ENCODE results near the gene HSPB6. TPM values are rescaled to one million over a fixed set of nuclear protein-coding genes. Genes with fewer than 3 reads are reported as not detected.
"Not testable (repeated sequence)": the region's sequence is repeated elsewhere in the genome, so short reads cannot be mapped to it uniquely, and the experiment has no call there.

HSPB6 gene
- total RNA-seq, 1 donor from 2014 or later, result 0.64 TPM

DNA sequence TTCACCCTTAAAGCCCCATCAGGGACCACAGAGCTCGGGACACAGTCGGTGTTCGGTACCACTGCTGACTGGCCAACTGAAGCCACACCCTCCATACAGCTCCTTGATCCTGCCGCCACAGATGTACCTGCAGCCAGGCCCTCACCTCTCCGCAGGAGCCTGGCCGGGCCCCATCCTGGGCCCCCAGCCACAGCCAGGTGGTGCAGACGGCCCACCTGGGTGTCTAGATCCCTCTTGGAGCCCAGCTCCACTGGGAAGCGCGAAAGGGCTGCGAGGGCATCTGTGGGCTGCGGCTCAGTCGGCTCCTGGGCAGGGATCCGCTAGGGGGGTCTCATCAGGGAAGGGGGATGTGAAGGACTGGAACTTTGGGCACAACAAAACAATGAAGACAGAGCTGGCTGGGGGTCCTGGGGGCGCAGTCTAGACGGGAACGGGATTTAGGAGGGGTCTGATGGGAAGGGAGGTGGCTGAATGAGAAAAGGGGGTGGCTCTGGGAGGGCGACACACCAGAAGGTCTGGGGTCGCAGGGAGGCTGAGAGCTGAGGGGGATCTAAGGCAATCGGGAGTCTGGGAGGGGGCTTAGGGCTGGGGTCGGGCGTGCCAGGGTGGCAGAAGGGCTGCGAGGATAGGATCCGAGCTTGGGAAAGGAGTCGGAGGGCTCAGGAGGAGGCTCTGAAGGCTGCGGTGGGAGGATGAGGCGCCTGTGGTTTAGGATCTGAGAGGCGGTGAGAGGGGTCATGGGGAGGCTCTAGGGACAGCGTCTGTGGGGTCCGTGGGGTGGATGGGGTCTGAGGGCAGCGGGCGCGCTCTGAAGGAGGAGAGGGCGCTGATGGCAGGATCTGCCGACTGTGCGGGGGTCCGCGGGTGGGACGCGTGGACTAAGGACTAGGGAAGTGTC, 40.1 kb upstream of the HSPB6 start:
- TF ChIP-seq, protein P1, sequence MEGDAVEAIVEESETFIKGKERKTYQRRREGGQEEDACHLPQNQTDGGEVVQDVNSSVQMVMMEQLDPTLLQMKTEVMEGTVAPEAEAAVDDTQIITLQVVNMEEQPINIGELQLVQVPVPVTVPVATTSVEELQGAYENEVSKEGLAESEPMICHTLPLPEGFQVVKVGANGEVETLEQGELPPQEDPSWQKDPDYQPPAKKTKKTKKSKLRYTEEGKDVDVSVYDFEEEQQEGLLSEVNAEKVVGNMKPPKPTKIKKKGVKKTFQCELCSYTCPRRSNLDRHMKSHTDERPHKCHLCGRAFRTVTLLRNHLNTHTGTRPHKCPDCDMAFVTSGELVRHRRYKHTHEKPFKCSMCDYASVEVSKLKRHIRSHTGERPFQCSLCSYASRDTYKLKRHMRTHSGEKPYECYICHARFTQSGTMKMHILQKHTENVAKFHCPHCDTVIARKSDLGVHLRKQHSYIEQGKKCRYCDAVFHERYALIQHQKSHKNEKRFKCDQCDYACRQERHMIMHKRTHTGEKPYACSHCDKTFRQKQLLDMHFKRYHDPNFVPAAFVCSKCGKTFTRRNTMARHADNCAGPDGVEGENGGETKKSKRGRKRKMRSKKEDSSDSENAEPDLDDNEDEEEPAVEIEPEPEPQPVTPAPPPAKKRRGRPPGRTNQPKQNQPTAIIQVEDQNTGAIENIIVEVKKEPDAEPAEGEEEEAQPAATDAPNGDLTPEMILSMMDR (IDR thresholded peaks at IDR 0.05), result no peak
- Mint-ChIP-seq H3K4me1 (ENCODE audit: unreplicated experiment) (no peaks in the 10 kb centered on the region), H3K27ac (ENCODE audit: unreplicated experiment) (no peak overlapping the region), H3K9me3 (ENCODE audit: unreplicated experiment) (no peaks in the 10 kb centered on the region), H3K27me3 (ENCODE audit: unreplicated experiment) (peaks cover 3% of the 10 kb centered on the region), H3K4me3 (ENCODE audit: unreplicated experiment) (no peak overlapping the region), H3K36me3 (ENCODE audit: unreplicated experiment) (no peaks in the 10 kb centered on the region)
- no peak for DNase-seq (ENCODE audit: extremely low spot score, unreplicated experiment)

DNA sequence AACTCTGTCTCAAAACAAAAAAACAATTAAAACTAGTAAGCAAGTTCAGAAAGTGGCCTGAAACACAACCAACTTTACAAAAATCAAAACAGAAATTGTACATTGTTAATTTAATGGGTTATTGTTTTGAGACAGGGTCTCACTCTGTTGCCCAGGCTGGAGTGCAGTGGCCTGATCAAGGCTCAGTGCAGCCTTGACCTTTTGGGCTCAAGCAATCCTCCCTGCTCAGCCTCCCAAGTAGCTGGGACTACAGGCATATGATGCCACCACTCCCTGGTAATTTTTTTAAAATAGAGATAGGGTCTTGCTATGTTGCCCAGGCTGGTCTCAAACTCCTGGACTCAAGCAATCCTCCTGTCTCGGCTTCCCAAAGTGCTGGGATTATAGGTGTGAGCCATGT, 38.7 kb upstream of the HSPB6 start:
- DNase-seq (ENCODE audit: extremely low spot score, unreplicated experiment), result not testable (repeated sequence)

GRCh38 chr19:35793381-35794165, 36.7 kb upstream of the HSPB6 start:
- H3K36me3 Mint-ChIP-seq (ENCODE audit: unreplicated experiment), result no peaks in the 10 kb centered on the region
- H3K4me1 Mint-ChIP-seq (ENCODE audit: unreplicated experiment), result no peaks in the 10 kb centered on the region
- H3K4me3 Mint-ChIP-seq (ENCODE audit: unreplicated experiment), result no peak overlapping the region
- DNase-seq (ENCODE audit: extremely low spot score, unreplicated experiment), result no peak
- H3K9me3 Mint-ChIP-seq (ENCODE audit: unreplicated experiment), result no peaks in the 10 kb centered on the region
- no peak overlapping the region for H3K27ac Mint-ChIP-seq (ENCODE audit: unreplicated experiment)
- H3K27me3 Mint-ChIP-seq (ENCODE audit: unreplicated experiment), result peaks cover 3% of the 10 kb centered on the region
- TF ChIP-seq, protein P1 (IDR thresholded peaks at IDR 0.05), result no peak

More for the DNA sequence above, 38.7 kb upstream of the HSPB6 start:
- H3K9me3 Mint-ChIP-seq (ENCODE audit: unreplicated experiment); H3K27ac Mint-ChIP-seq (ENCODE audit: unreplicated experiment); H3K36me3 Mint-ChIP-seq (ENCODE audit: unreplicated experiment); H3K4me3 Mint-ChIP-seq (ENCODE audit: unreplicated experiment); H3K4me1 Mint-ChIP-seq (ENCODE audit: unreplicated experiment); H3K27me3 Mint-ChIP-seq (ENCODE audit: unreplicated experiment): not testable (repeated sequence)

DNA sequence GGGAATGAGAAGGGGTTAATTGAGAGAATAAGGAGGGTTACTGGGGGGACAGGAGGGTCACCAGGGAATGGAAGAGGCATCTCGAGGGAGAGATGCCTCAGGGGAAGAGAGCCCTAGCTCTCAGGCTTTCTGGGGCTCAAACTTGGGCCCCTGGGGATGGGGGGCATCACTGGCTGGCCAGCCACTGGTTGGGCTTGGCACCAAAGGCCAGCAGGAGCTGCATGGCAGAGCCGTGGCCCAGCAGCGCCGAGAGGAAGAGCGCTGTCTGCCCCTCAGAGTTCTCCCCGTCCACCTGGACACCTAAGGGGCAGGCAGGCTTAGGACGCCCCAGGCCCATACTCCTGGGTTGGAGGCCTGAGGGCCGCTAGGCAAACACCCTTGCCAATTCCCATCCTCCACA, 36.1 kb upstream of the HSPB6 start:
- H3K27ac Mint-ChIP-seq (ENCODE audit: unreplicated experiment), result no peak overlapping the region
- no peaks in the 10 kb centered on the region for H3K36me3 Mint-ChIP-seq (ENCODE audit: unreplicated experiment)
- no peaks in the 10 kb centered on the region for H3K9me3 Mint-ChIP-seq (ENCODE audit: unreplicated experiment)
- H3K27me3 Mint-ChIP-seq (ENCODE audit: unreplicated experiment), result no peaks in the 10 kb centered on the region
- DNase-seq (ENCODE audit: extremely low spot score, unreplicated experiment), result no peak
- no peaks in the 10 kb centered on the region for H3K4me1 Mint-ChIP-seq (ENCODE audit: unreplicated experiment)
- TF ChIP-seq, protein P1 (IDR thresholded peaks at IDR 0.05), result no peak
- H3K4me3 Mint-ChIP-seq (ENCODE audit: unreplicated experiment), result no peak overlapping the region

GRCh38 chr19:35792312-35792711, 35.5 kb upstream of the HSPB6 start:
- no peaks in the 10 kb centered on the region for H3K4me1 Mint-ChIP-seq (ENCODE audit: unreplicated experiment)
- no peaks in the 10 kb centered on the region for H3K9me3 Mint-ChIP-seq (ENCODE audit: unreplicated experiment)
- no peak overlapping the region for H3K4me3 Mint-ChIP-seq (ENCODE audit: unreplicated experiment)
- TF ChIP-seq, protein P1 (IDR thresholded peaks at IDR 0.05), result no peak
- no peak overlapping the region for H3K27ac Mint-ChIP-seq (ENCODE audit: unreplicated experiment)
- no peaks in the 10 kb centered on the region for H3K27me3 Mint-ChIP-seq (ENCODE audit: unreplicated experiment)
- H3K36me3 Mint-ChIP-seq (ENCODE audit: unreplicated experiment), result no peaks in the 10 kb centered on the region
- no peak for DNase-seq (ENCODE audit: extremely low spot score, unreplicated experiment)
